Prostate gland (tissue), 2 donors: Measurements from ENCODE around the gene SEZ6. TPM values are rescaled to one million over a fixed set of nuclear protein-coding genes. Genes with fewer than 3 reads are reported as not detected.

Source experiments
- DNase-seq: peaks from one replicate; pipeline ENCODE4 v3.0.0-alpha.2; 2019; ENCODE audit warnings: low spot score
- H3K27ac ChIP-seq, 2 donors: fragments of 200-600 bp; sonication (generic); 2 replicates each; pipeline ENCODE4 v1.5.1; 2017 to 2019
- H3K27me3 ChIP-seq: fragments of 200-600 bp; sonication (generic); replicated peaks from 2 replicates; pipeline ENCODE4 v1.5.1; 2019; ENCODE audit not compliant: insufficient read depth
- H3K36me3 ChIP-seq, 2 donors: fragments of 200-600 bp; sonication (generic); 1 replicate in 1 of 2; 2 replicates in 1 of 2; pipeline versions ENCODE4 v1.5.1 to v1.8.1; 2017 to 2019
- H3K4me1 ChIP-seq: fragments of 200-600 bp; sonication (generic); replicated peaks from 2 replicates; pipeline ENCODE4 v1.5.1; 2019
- H3K4me3 ChIP-seq, 2 donors: fragments of 200-600 bp; sonication (generic); 2 replicates each; pipeline ENCODE4 v1.5.1; 2017 to 2019
- H3K9me3 ChIP-seq: fragments of 200-600 bp; sonication (generic); 2 replicates; pipeline ENCODE4 v1.5.1; 2017
- CTCF ChIP-seq, 4 experiments: fragments of 200-600 bp in 2 of 4; fragments of 450-650 bp in 2 of 4; sonication (generic) in 2 of 4; IDR thresholded peaks; 1 replicate in 3 of 4; 2 replicates in 1 of 4; pipeline ENCODE4 v1.5.1; 2016 to 2019; ENCODE audit warnings: antibody characterized with exemption in 4 of 4, mild to moderate bottlenecking in 2 of 4, moderate library complexity in 2 of 4
- POLR2A ChIP-seq: fragments of 450-650 bp; IDR thresholded peaks from one replicate; pipeline ENCODE4 v1.6.1; 2016; ENCODE audit warnings: antibody characterized with exemption, mild to moderate bottlenecking
- POLR2AphosphoS5 ChIP-seq: sonication (generic); formaldehyde crosslinking; IDR thresholded peaks from one replicate; pipeline ENCODE4 v1.6.1; 2017; ENCODE audit warnings: antibody characterized with exemption
- WGBS: methylation state at CpG from one replicate; pipeline ENCODE4 v1.1.5; 2018; 5-methylcytosine and 5-hydroxymethylcytosine counted together
- intact Hi-C: fragments of 100-400 bp; cut with DNase I; formaldehyde crosslinking; loops from one replicate; pipeline ENCODE4 v1.14.2; 2022
- total RNA-seq, 2 donors: library from RNA; depleted of rRNA; stranded (reverse); fragments of >200 nt; gene quantifications; one replicate each; pipeline ENCODE4 v1.1.0, GENCODE V29; 2016

Gene SEZ6
- total RNA-seq, 2 donors from 2014 or later = 0.05 to 1.0 TPM

GRCh38 chr17:29007456-29007855 lies 1.6 kb upstream of the SEZ6 start:
- H3K9me3 ChIP-seq = no peaks in the 10 kb centered on the region
- H3K27me3 ChIP-seq = peaks cover 17% of the 10 kb centered on the region
- 14% methylated on average over 2 of the region's 2 CpGs for WGBS
- H3K27ac ChIP-seq = no peak overlapping the region
- H3K36me3 ChIP-seq = no peaks in the 10 kb centered on the region
- H3K4me1 ChIP-seq = peaks cover 4% of the 10 kb centered on the region
- TF ChIP-seq POLR2AphosphoS5 = no peak
- H3K4me3 ChIP-seq = no peak overlapping the region
- no peak for DNase-seq
- intact Hi-C loops = no loop called here

GRCh38 chr17:29004081-29004692 lies 1.6 kb downstream of the SEZ6 start:
- H3K4me3 ChIP-seq = no peak overlapping the region
- WGBS = 42% methylated on average over 20 of the region's 20 CpGs
- H3K27me3 ChIP-seq = peaks cover 17% of the 10 kb centered on the region
- no peak for DNase-seq
- H3K9me3 ChIP-seq = no peaks in the 10 kb centered on the region
- intact Hi-C loops = no loop called here
- no peak for TF ChIP-seq CTCF (IDR thresholded peaks at IDR 0.05)
- TF ChIP-seq POLR2AphosphoS5 = no peak
- no peak for TF ChIP-seq POLR2A
- no peak overlapping the region for H3K27ac ChIP-seq
- H3K4me1 ChIP-seq = peaks cover 4% of the 10 kb centered on the region
- no peaks in the 10 kb centered on the region for H3K36me3 ChIP-seq

- Histone ChIP-seq H3K27me3 (peaks cover 17% of the 10 kb centered on the region), H3K4me3 (no peak overlapping the region), H3K36me3 (no peaks in the 10 kb centered on the region), H3K4me1 (peaks cover 4% of the 10 kb centered on the region), H3K27ac (no peak overlapping the region), H3K9me3 (no peaks in the 10 kb centered on the region)
- 68% methylated on average over 12 of the region's 12 CpGs for WGBS
- DNase-seq = no peak
- intact Hi-C loops = no loop called here
- TF ChIP-seq CTCF (IDR thresholded peaks at IDR 0.05) (no peak), POLR2A (no peak), POLR2AphosphoS5 (no peak)
Observed at GRCh38 chr17:29003289-29003688, 2.5 kb downstream of the SEZ6 start.

GRCh38 chr17:29002811-29003210 lies 3.0 kb downstream of the SEZ6 start:
- Histone ChIP-seq H3K27me3 (peaks cover 17% of the 10 kb centered on the region), H3K36me3 (no peaks in the 10 kb centered on the region), H3K4me1 (peaks cover 4% of the 10 kb centered on the region), H3K4me3 (no peak overlapping the region), H3K9me3 (no peaks in the 10 kb centered on the region), H3K27ac (no peak overlapping the region)
- intact Hi-C loops = no loop called here
- WGBS = 53% methylated on average over 4 of the region's 4 CpGs
- TF ChIP-seq POLR2A = no peak
- TF ChIP-seq CTCF (IDR thresholded peaks at IDR 0.05) = no peak
- TF ChIP-seq POLR2AphosphoS5 = no peak
- no peak for DNase-seq

GRCh38 chr17:29000973-29001372 lies 4.9 kb downstream of the SEZ6 start:
- no peaks in the 10 kb centered on the region for H3K9me3 ChIP-seq
- no peak overlapping the region for H3K4me3 ChIP-seq
- 92% methylated on average over 5 of the region's 5 CpGs for WGBS
- DNase-seq = no peak
- H3K36me3 ChIP-seq = no peaks in the 10 kb centered on the region
- intact Hi-C loops = no loop called here
- TF ChIP-seq POLR2A (no peak), CTCF (IDR thresholded peaks at IDR 0.05) (no peak), POLR2AphosphoS5 (no peak)
- no peak overlapping the region for H3K27ac ChIP-seq
- peaks cover 1% of the 10 kb centered on the region for H3K4me1 ChIP-seq
- peaks cover 17% of the 10 kb centered on the region for H3K27me3 ChIP-seq
